Myocyte (in vitro differentiated cells): Measurements from ENCODE around the gene PSMD12. TPM values are rescaled to one million over a fixed set of nuclear protein-coding genes. Genes with fewer than 3 reads are reported as not detected.
"Not testable (repeated sequence)": the region's sequence is repeated elsewhere in the genome, so short reads cannot be mapped to it uniquely, and the experiment has no call there.

Experiments
- DNase-seq: peaks from one replicate; pipeline ENCODE4 v3.0.0-alpha.2; 2012; ENCODE audit warnings: low read depth
- total RNA-seq: library from RNA; depleted of rRNA; stranded (reverse); fragments of >200 nt; gene quantifications from 2 replicates; pipeline ENCODE4 v1.2.3, GENCODE V29; 2014

The PSMD12 gene
- total RNA-seq, 1 donor from 2014 or later: 29.7 TPM

GRCh38 chr17:67388536-67388935, 22.2 kb upstream of the PSMD12 start:
- not testable (repeated sequence) for DNase-seq

- DNase-seq: peak; percentile 47
Observed at GRCh38 chr17:67386965-67387551, 20.7 kb upstream of the PSMD12 start.

- DNase-seq: no peak
Observed at GRCh38 chr17:67385122-67385988, 19.0 kb upstream of the PSMD12 start.

- no peak for DNase-seq
Observed at GRCh38 chr17:67381929-67382257, 15.5 kb upstream of the PSMD12 start.

GRCh38 chr17:67379251-67379630, 12.9 kb upstream of the PSMD12 start:
- no peak for DNase-seq

- peak; percentile 79 for DNase-seq
Observed at GRCh38 chr17:67378454-67379250, 12.3 kb upstream of the PSMD12 start.

- peak; percentile 41 for DNase-seq
Observed at GRCh38 chr17:67377488-67378453, 11.4 kb upstream of the PSMD12 start.

GRCh38 chr17:67376737-67377487, 10.5 kb upstream of the PSMD12 start, which contains the start of gene PITPNC1:
TSS of gene PITPNC1 (plus strand) at chr17:67377281.
- peak; percentile 80 for DNase-seq

- DNase-seq: no peak
Observed at GRCh38 chr17:67376415-67376736, 10.0 kb upstream of the PSMD12 start.

- no peak for DNase-seq
Observed at GRCh38 chr17:67375716-67376115, 9.3 kb upstream of the PSMD12 start.

- no peak for DNase-seq
Observed at GRCh38 chr17:67375054-67375427, 8.7 kb upstream of the PSMD12 start.

- peak; percentile 84 for DNase-seq
Observed at GRCh38 chr17:67374329-67375053, 8.1 kb upstream of the PSMD12 start.

GRCh38 chr17:67372751-67373150, 6.4 kb upstream of the PSMD12 start:
- DNase-seq: no peak

- no peak for DNase-seq
Observed at GRCh38 chr17:67369676-67370075, 3.3 kb upstream of the PSMD12 start.

GRCh38 chr17:67365738-67366192, 612 bp downstream of the PSMD12 start:
- peak; percentile 31 for DNase-seq

GRCh38 chr17:67364847-67365737, 1.3 kb downstream of the PSMD12 start:
- DNase-seq: no peak

- DNase-seq: no peak
Observed at GRCh38 chr17:67362173-67362572, 4.2 kb downstream of the PSMD12 start.

GRCh38 chr17:67360880-67361279, 5.5 kb downstream of the PSMD12 start:
- DNase-seq: no peak
